Liver (tissue), 9 donors: ENCODE results near the gene CCDC30. TPM values are rescaled to one million over a fixed set of nuclear protein-coding genes. Genes with fewer than 3 reads are reported as not detected.
A peak's percentile ranks its signal among the peaks of the same experiment; 100 is the strongest.

Experiments
- DNase-seq: peaks from one replicate; pipeline ENCODE4 v3.0.0-alpha.2; 2017; ENCODE audit warnings: low spot score
- H3K27ac ChIP-seq, 2 donors: one replicate each; pipeline ENCODE4 v1.7.0; 2013; ENCODE audit warnings: inconsistent platforms in 2 of 2, low read length in 2 of 2, control low read depth in 1 of 2, low read depth in 1 of 2, mild to moderate bottlenecking in 1 of 2
- H3K27me3 ChIP-seq, 4 donors: one replicate each; pipeline versions ENCODE4 v1.6.1 to v1.7.0; 2013; ENCODE audit warnings: low read length in 3 of 4, inconsistent platforms in 1 of 4, mild to moderate bottlenecking in 1 of 4, moderate library complexity in 1 of 4; ENCODE audit not compliant: control insufficient read depth in 4 of 4, insufficient read depth in 4 of 4
- H3K36me3 ChIP-seq, 4 donors: one replicate each; pipeline versions ENCODE4 v1.6.1 to v1.7.0; 2013; ENCODE audit warnings: low read length in 3 of 4, mild to moderate bottlenecking in 3 of 4, low read depth in 1 of 4, moderate library complexity in 1 of 4; ENCODE audit not compliant: control insufficient read depth in 4 of 4, insufficient read depth in 3 of 4
- H3K4me1 ChIP-seq, 4 donors: one replicate each; pipeline versions ENCODE4 v1.6.1 to v1.7.0; 2013; ENCODE audit warnings: low read length in 3 of 4, mild to moderate bottlenecking in 3 of 4, moderate library complexity in 1 of 4; ENCODE audit not compliant: control insufficient read depth in 4 of 4, insufficient read depth in 4 of 4
- H3K4me3 ChIP-seq, 3 donors: one replicate each; pipeline versions ENCODE4 v1.6.1 to v1.7.0; 2013; ENCODE audit warnings: low read length in 3 of 3, control low read depth in 1 of 3, low read depth in 1 of 3, mild to moderate bottlenecking in 1 of 3
- H3K9ac ChIP-seq, 2 donors: one replicate each; pipeline ENCODE4 v1.7.0; 2013; ENCODE audit warnings: low read length in 2 of 2, mild to moderate bottlenecking in 2 of 2, moderate library complexity in 2 of 2, control low read depth in 1 of 2, low read depth in 1 of 2
- H3K9me3 ChIP-seq, 4 donors: one replicate each; pipeline versions ENCODE4 v1.6.1 to v1.7.0; 2013; ENCODE audit warnings: low read length in 3 of 4; ENCODE audit not compliant: control insufficient read depth in 4 of 4
- EGR1 ChIP-seq, 2 donors: IDR thresholded peaks; 2 replicates each; pipeline ENCODE4 v1.6.1; 2016 to 2018; ENCODE audit warnings: antibody characterized with exemption in 2 of 2, low read depth in 2 of 2
- FOXA1 ChIP-seq: IDR thresholded peaks from 2 replicates; pipeline ENCODE4 v1.6.1; 2016; ENCODE audit warnings: antibody characterized with exemption
- FOXA2 ChIP-seq: IDR thresholded peaks from 2 replicates; pipeline ENCODE4 v1.6.1; 2016; ENCODE audit warnings: antibody characterized with exemption
- GABPA ChIP-seq, 2 donors: IDR thresholded peaks in 1 of 2; conservative IDR thresholded peaks in 1 of 2; 2 replicates each; pipeline ENCODE4 v1.6.1; 2016; ENCODE audit warnings: antibody characterized with exemption in 2 of 2, mild to moderate bottlenecking in 1 of 2, moderate library complexity in 1 of 2
- HNF4A ChIP-seq, 2 donors: conservative IDR thresholded peaks; 2 replicates each; pipeline ENCODE4 v1.6.1; 2016; ENCODE audit warnings: antibody characterized with exemption in 2 of 2, mild to moderate bottlenecking in 2 of 2
- HNF4G ChIP-seq: IDR thresholded peaks from 2 replicates; pipeline ENCODE4 v1.6.1; 2016; ENCODE audit warnings: antibody characterized with exemption
- JUND ChIP-seq, 2 donors: IDR thresholded peaks; 2 replicates each; pipeline ENCODE4 v1.6.1; 2016; ENCODE audit warnings: antibody characterized with exemption in 2 of 2
- NR2F2 ChIP-seq: IDR thresholded peaks from 2 replicates; pipeline ENCODE4 v1.6.1; 2016; ENCODE audit warnings: antibody characterized with exemption
- RAD21 ChIP-seq, 2 donors: IDR thresholded peaks; 2 replicates each; pipeline ENCODE4 v1.6.1; 2016; ENCODE audit warnings: antibody characterized with exemption in 2 of 2, mild to moderate bottlenecking in 2 of 2
- RXRA ChIP-seq, 2 donors: IDR thresholded peaks; 2 replicates each; pipeline ENCODE4 v1.6.1; 2017 to 2018; ENCODE audit warnings: antibody characterized with exemption in 2 of 2, mild to moderate bottlenecking in 1 of 2
- SP1 ChIP-seq: IDR thresholded peaks from 2 replicates; pipeline ENCODE4 v1.6.1; 2018; ENCODE audit warnings: antibody characterized with exemption, mild to moderate bottlenecking
- TAF1 ChIP-seq: conservative IDR thresholded peaks from 2 replicates; pipeline ENCODE4 v1.6.1; 2016; ENCODE audit warnings: antibody characterized with exemption, mild to moderate bottlenecking
- YY1 ChIP-seq: IDR thresholded peaks from 2 replicates; pipeline ENCODE4 v1.6.1; 2016; ENCODE audit warnings: antibody characterized with exemption, mild to moderate bottlenecking
- WGBS: extraction: QIAGEN DNeasy Blood & Tissue Kit; methylation state at CpG from one replicate; pipeline ENCODE4 v1.1.7; 2013; 5-methylcytosine and 5-hydroxymethylcytosine counted together
- polyA plus RNA-seq, 2 donors: library from polyadenylated mRNA; stranded (reverse) in 1 of 2; unstranded in 1 of 2; fragments of 200-250 nt in 1 of 2; fragments of >200 nt in 1 of 2; fragmentation: Nextera tagmentation in 1 of 2; extraction: Ambion mirVana in 1 of 2; gene quantifications; one replicate each; pipeline versions ENCODE4 v1.2.1 to v1.2.3, GENCODE V29; 2013 to 2015
- total RNA-seq, 2 donors: library from RNA; depleted of rRNA; stranded (reverse); fragments of >200 nt; gene quantifications; one replicate each; pipeline ENCODE4 v1.2.3, GENCODE V29; 2014
- TF ChIP-seq, protein P1 (sequence below): IDR thresholded peaks from 2 replicates; pipeline ENCODE4 v1.6.1; 2016; ENCODE audit warnings: antibody characterized with exemption
- TF ChIP-seq, protein P2 (sequence below): fragments of 150-350 bp; IDR thresholded peaks from 2 replicates; pipeline ENCODE4 v1.5.1; 2017; ENCODE audit warnings: improper control_type of control experiment, low read depth, low read length; ENCODE audit not compliant: missing input control
- TF ChIP-seq, protein P3 (sequence below): IDR thresholded peaks from 2 replicates; pipeline ENCODE4 v1.6.1; 2016; ENCODE audit warnings: antibody characterized with exemption, mild to moderate bottlenecking
- TF ChIP-seq, protein P4 (sequence below): IDR thresholded peaks from 2 replicates; pipeline ENCODE4 v1.6.1; 2016; ENCODE audit warnings: antibody characterized with exemption
- TF ChIP-seq, protein P5 (sequence below): IDR thresholded peaks from 2 replicates; pipeline ENCODE4 v1.6.1; 2016; ENCODE audit warnings: antibody characterized with exemption
- donor health status: healthy.
- donor health status: healthy.
- donor health status: healthy.
- donor health status: healthy.
- donor health status: healthy.

The CCDC30 gene
- total and polyA plus RNA-seq, 4 donors: 0.07 to 2.0 (median 1.3) TPM

DNA sequence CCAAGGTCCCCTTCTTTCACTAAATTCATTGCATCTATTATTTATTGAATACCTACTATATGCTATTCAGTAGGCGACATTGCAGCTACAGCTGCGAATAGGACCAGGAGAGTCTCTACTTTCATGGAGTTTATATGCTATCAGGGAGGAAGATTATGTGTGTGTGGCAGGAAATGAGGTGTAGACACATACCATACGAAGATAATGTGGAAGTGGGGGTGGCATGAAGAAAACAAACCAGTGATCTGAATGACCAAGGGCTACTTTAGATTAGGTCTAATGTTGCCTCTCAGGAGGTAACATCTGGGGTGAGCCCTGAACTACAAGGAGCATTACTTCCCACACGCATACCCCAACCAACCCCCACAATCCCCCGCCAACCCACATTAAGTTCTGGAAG lies 194.1 kb downstream of the CCDC30 start:
- 89% methylated on average over 5 of the region's 5 CpGs for WGBS
- Histone ChIP-seq H3K27ac (no peak overlapping the region), H3K9ac (peak overlapping the region in 1 of 2 donors; percentile 45), H3K9me3 (no peaks in the 10 kb centered on the region), H3K36me3 (peaks cover 0 to 5% (median under 1%) of the 10 kb centered on the region in 4 donors), H3K27me3 (no peaks in the 10 kb centered on the region), H3K4me1 (peaks cover 0 to 20% (median 11%) of the 10 kb centered on the region in 4 donors), H3K4me3 (peak overlapping the region in 1 of 3 donors; percentile 68)
- TF ChIP-seq GABPA (IDR thresholded peaks at IDR 0.05 in 1 of 2, conservative IDR thresholded peaks at IDR 0.05 in 1 of 2) (no peak), FOXA1 (no peak), JUND (IDR thresholded peaks at IDR 0.05) (no peak)
- TF ChIP-seq, protein P1, sequence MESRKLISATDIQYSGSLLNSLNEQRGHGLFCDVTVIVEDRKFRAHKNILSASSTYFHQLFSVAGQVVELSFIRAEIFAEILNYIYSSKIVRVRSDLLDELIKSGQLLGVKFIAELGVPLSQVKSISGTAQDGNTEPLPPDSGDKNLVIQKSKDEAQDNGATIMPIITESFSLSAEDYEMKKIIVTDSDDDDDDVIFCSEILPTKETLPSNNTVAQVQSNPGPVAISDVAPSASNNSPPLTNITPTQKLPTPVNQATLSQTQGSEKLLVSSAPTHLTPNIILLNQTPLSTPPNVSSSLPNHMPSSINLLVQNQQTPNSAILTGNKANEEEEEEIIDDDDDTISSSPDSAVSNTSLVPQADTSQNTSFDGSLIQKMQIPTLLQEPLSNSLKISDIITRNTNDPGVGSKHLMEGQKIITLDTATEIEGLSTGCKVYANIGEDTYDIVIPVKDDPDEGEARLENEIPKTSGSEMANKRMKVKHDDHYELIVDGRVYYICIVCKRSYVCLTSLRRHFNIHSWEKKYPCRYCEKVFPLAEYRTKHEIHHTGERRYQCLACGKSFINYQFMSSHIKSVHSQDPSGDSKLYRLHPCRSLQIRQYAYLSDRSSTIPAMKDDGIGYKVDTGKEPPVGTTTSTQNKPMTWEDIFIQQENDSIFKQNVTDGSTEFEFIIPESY: no peak
- DNase-seq: no peak

DNA sequence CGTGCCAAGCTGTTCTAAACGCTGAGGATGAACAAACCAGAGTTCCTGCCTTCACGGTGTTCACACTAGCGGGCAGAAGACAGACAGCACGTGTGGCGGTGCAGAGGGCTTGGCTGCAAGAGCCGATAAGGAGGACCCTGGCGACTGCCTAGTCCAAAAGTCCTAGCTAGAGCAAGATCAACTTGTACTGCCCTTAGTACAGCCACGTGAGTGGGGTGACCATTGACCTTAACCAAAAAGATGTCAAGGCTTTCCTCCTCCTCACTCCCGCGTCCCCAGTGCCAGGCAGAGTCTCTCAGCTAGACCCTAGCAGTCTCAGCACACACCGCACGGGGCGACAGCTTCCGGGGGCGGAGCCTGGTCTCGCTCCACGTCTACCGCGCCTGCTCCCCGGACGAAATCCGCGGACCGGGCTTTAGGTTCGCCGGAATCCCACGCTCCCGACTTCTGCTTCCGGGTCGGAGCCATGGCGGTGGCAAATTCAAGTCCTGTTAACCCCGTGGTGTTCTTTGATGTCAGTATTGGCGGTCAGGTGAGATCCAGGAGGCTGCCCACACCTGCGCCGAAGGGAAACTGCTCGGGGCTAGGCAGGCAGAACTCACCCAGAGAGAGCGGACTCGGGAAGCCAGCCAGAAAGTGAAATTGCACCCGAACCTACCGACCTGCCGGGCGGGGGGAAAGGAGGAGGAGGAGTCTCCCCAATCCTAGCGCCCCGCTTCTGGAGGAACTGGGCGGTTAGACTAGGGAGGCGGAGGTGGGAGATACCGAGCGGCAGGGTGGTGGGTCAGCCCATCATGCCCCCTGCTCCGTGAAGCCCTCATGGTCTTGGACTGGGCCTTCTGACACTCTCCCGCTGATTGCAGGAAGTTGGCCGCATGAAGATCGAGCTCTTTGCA lies 195.1 kb downstream of the CCDC30 start, which contains the start of gene PPIH:
PPIH (plus strand) TSS at position 443 of the 896 bp plus-strand sequence; CDS start at position 467, 24 bp downstream.
- H3K36me3 ChIP-seq: peaks cover 0 to 5% (median under 1%) of the 10 kb centered on the region in 4 donors
- H3K4me3 ChIP-seq: peak within 1 kb of the TSS; percentile 68 to 88 (median 83)
- under 1% methylated on average over 53 of the region's 53 CpGs for WGBS
- peak; percentile 91 for DNase-seq
- no peaks in the 10 kb centered on the region for H3K27me3 ChIP-seq
- H3K9me3 ChIP-seq: no peaks in the 10 kb centered on the region
- TF ChIP-seq GABPA (IDR thresholded peaks at IDR 0.05 in 1 of 2, conservative IDR thresholded peaks at IDR 0.05 in 1 of 2): peak; percentile 88 to 98
- TF ChIP-seq, protein P2, sequence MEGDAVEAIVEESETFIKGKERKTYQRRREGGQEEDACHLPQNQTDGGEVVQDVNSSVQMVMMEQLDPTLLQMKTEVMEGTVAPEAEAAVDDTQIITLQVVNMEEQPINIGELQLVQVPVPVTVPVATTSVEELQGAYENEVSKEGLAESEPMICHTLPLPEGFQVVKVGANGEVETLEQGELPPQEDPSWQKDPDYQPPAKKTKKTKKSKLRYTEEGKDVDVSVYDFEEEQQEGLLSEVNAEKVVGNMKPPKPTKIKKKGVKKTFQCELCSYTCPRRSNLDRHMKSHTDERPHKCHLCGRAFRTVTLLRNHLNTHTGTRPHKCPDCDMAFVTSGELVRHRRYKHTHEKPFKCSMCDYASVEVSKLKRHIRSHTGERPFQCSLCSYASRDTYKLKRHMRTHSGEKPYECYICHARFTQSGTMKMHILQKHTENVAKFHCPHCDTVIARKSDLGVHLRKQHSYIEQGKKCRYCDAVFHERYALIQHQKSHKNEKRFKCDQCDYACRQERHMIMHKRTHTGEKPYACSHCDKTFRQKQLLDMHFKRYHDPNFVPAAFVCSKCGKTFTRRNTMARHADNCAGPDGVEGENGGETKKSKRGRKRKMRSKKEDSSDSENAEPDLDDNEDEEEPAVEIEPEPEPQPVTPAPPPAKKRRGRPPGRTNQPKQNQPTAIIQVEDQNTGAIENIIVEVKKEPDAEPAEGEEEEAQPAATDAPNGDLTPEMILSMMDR: no peak
- no peak for TF ChIP-seq FOXA1
- no peak for TF ChIP-seq EGR1 (IDR thresholded peaks at IDR 0.05; ENCODE audit: low read depth in 2 of 2)
- TF ChIP-seq NR2F2: peak; percentile 65
- TF ChIP-seq, protein P3, sequence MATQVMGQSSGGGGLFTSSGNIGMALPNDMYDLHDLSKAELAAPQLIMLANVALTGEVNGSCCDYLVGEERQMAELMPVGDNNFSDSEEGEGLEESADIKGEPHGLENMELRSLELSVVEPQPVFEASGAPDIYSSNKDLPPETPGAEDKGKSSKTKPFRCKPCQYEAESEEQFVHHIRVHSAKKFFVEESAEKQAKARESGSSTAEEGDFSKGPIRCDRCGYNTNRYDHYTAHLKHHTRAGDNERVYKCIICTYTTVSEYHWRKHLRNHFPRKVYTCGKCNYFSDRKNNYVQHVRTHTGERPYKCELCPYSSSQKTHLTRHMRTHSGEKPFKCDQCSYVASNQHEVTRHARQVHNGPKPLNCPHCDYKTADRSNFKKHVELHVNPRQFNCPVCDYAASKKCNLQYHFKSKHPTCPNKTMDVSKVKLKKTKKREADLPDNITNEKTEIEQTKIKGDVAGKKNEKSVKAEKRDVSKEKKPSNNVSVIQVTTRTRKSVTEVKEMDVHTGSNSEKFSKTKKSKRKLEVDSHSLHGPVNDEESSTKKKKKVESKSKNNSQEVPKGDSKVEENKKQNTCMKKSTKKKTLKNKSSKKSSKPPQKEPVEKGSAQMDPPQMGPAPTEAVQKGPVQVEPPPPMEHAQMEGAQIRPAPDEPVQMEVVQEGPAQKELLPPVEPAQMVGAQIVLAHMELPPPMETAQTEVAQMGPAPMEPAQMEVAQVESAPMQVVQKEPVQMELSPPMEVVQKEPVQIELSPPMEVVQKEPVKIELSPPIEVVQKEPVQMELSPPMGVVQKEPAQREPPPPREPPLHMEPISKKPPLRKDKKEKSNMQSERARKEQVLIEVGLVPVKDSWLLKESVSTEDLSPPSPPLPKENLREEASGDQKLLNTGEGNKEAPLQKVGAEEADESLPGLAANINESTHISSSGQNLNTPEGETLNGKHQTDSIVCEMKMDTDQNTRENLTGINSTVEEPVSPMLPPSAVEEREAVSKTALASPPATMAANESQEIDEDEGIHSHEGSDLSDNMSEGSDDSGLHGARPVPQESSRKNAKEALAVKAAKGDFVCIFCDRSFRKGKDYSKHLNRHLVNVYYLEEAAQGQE: no peak
- TF ChIP-seq, protein P4, sequence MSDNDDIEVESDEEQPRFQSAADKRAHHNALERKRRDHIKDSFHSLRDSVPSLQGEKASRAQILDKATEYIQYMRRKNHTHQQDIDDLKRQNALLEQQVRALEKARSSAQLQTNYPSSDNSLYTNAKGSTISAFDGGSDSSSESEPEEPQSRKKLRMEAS: peak; percentile 98
- peak; percentile 42 for TF ChIP-seq TAF1
- TF ChIP-seq, protein P1: peak; percentile 70
- TF ChIP-seq RAD21 (IDR thresholded peaks at IDR 0.05): peak; percentile 44 to 69
- TF ChIP-seq, protein P5, sequence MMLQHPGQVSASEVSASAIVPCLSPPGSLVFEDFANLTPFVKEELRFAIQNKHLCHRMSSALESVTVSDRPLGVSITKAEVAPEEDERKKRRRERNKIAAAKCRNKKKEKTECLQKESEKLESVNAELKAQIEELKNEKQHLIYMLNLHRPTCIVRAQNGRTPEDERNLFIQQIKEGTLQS: no peak
- no peak for TF ChIP-seq FOXA2
- TF ChIP-seq SP1: peak; percentile 73
- peak; percentile 94 for TF ChIP-seq YY1
- TF ChIP-seq RXRA (IDR thresholded peaks at IDR 0.05): peak; percentile 55 to 64
- TF ChIP-seq HNF4G: peak; percentile 46
- TF ChIP-seq HNF4A (conservative IDR thresholded peaks at IDR 0.05): peak; percentile 58 to 72
- peak in 1 of 2 donors; percentile 55 for TF ChIP-seq JUND (IDR thresholded peaks at IDR 0.05)
- H3K4me1 ChIP-seq: peaks cover 0 to 20% (median 11%) of the 10 kb centered on the region in 4 donors
- H3K9ac ChIP-seq: peak within 1 kb of the TSS; percentile 66 to 74
- peak within 1 kb of the TSS; percentile 83 to 84 for H3K27ac ChIP-seq
